Lower leg skin (tissue), 4 donors: Measurements from ENCODE around the gene TK2. TPM values are rescaled to one million over a fixed set of nuclear protein-coding genes. Genes with fewer than 3 reads are reported as not detected.
"Not testable (repeated sequence)": the region's sequence is repeated elsewhere in the genome, so short reads cannot be mapped to it uniquely, and the experiment has no call there.

Source experiments
- DNase-seq, 2 donors: peaks; one replicate each; pipeline ENCODE4 v3.0.0-alpha.2; 2019; ENCODE audit warnings: low spot score in 2 of 2
- H3K4me3 ChIP-seq: fragments of 200-600 bp; sonication (generic); 2 replicates; pipeline ENCODE4 v1.5.1; 2017; ENCODE audit warnings: mild to moderate bottlenecking, low read depth; ENCODE audit not compliant: poor library complexity, severe bottlenecking
- CTCF ChIP-seq, 3 donors: fragments of 450-650 bp; IDR thresholded peaks; one replicate each; pipeline ENCODE4 v1.5.1; 2016; ENCODE audit warnings: antibody characterized with exemption in 3 of 3, mild to moderate bottlenecking in 3 of 3, moderate library complexity in 2 of 3
- POLR2A ChIP-seq, 2 donors: fragments of 450-650 bp; IDR thresholded peaks; one replicate each; pipeline ENCODE4 v1.6.1; 2016 to 2017; ENCODE audit warnings: antibody characterized with exemption in 2 of 2, mild to moderate bottlenecking in 1 of 2, moderate library complexity in 1 of 2
- whole genome bisulfite sequencing, 2 donors: methylation state at CpG; one replicate each; pipeline ENCODE4 v1.1.5; 2018; 5-methylcytosine and 5-hydroxymethylcytosine counted together
- intact Hi-C: fragments of 100-400 bp; cut with DNase I; formaldehyde crosslinking; loops from one replicate; pipeline ENCODE4 v1.15.0; 2023; ENCODE audit warnings: low total_unique reads
- total RNA-seq, 4 donors: library from RNA; depleted of rRNA; stranded (reverse); fragments of >200 nt; gene quantifications; one replicate each; pipeline ENCODE4 v1.1.0, GENCODE V29; 2016

Gene TK2
- total RNA-seq, 4 donors from 2014 or later, result 15.3 to 28.3 (median 22.6) TPM

GRCh38 chr16:66470556-66470955, 79.4 kb downstream of the TK2 start:
- intact Hi-C loops, result loop anchor here (10.0 kb wide), 1 partner anchor 114 kb away; no protein-coding TSS in a partner anchor
- no peak for DNase-seq

DNA sequence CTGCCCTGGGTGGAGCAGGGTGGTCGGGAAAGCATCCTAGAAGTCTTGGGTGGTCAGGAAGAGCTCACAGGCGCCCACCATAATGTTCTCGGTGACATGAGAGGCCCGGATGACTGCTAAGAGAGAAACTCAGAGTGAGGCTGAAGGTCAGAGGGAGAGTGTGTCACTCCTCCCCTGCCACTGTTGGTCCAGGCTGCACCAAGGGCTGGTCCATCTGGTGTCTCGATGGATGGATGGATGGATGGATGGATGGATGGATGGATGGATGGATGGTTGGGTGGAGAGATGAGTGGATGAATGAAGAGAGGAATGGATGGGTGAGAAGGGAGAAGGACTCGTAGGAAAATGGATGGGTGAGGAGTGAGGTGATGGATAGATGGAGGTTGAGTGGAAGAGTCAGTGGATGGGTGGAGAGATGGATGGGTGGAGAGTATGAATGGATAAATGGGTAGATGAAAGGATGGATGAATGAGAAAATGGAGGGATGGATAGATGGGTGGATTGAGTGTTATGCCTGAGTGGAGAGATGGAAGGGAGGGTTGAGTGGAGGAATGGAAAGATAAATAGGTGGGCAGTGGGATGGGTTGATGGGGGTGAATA, 79.9 kb downstream of the TK2 start:
- peak in 1 of 2 donors; percentile 2 for DNase-seq
- TF ChIP-seq POLR2A (IDR thresholded peaks at IDR 0.05) (no peak), CTCF (IDR thresholded peaks at IDR 0.05) (peak in 1 of 3 donors; percentile 13)
- H3K4me3 ChIP-seq, result no peak overlapping the region
- 78 to 85% methylated on average over 6 of the region's 6 CpGs for WGBS, 2 donors
- intact Hi-C loops, result loop anchor here (10.0 kb wide), 1 partner anchor 115 kb away; no protein-coding TSS in a partner anchor

More at GRCh38 chr16:66470556-66470955, 79.4 kb downstream of the TK2 start:
- TF ChIP-seq CTCF (IDR thresholded peaks at IDR 0.05) (no peak), POLR2A (IDR thresholded peaks at IDR 0.05) (no peak)
- no peak overlapping the region for H3K4me3 ChIP-seq
- WGBS, 2 donors, result 54 to 65% methylated on average over 2 of the region's 2 CpGs

- TF ChIP-seq POLR2A (IDR thresholded peaks at IDR 0.05) (no peak), CTCF (IDR thresholded peaks at IDR 0.05) (no peak)
- DNase-seq, result peak in 1 of 2 donors; percentile 68
- no peak overlapping the region for H3K4me3 ChIP-seq
- intact Hi-C loops, result no loop called here
- 94 to 96% methylated on average over 26 of the region's 26 CpGs for WGBS, 2 donors
Observed at GRCh38 chr16:66469291-66469946, 80.5 kb downstream of the TK2 start.

DNA sequence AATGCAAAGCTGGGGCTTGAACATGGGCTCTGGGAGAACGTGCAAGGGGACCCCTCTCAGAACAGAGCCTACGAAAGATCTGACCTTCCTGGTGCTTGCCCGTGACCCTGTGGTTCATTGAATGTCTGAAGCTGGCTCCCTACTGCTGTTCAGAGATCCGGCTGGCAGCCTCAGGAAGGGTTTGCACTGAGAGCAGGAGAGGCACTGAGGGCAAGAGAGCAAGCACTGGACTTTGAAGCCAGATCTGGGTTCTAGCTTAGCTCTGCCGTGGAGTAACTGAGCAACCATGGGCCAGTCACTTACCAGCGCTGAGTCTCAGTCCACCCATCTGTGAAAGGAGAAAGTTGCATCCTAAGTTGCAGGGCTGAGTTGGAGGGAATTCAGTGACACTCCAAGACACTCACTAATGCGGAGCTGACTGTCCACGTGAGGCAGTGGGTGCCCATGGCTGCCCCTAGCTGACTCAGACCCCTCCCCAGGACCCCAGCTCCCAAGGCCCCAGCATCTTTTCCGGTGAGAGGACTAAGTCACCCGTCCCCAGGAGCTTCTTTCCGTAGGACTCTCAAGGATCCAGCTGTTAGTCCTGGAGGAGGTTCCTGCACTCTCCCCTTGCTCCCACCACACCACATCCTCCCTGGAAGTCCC, 81.5 kb downstream of the TK2 start:
- TF ChIP-seq CTCF (IDR thresholded peaks at IDR 0.05) (no peak), POLR2A (IDR thresholded peaks at IDR 0.05) (no peak)
- DNase-seq, result peak in 1 of 2 donors; percentile 52
- intact Hi-C loops, result no loop called here

DNA sequence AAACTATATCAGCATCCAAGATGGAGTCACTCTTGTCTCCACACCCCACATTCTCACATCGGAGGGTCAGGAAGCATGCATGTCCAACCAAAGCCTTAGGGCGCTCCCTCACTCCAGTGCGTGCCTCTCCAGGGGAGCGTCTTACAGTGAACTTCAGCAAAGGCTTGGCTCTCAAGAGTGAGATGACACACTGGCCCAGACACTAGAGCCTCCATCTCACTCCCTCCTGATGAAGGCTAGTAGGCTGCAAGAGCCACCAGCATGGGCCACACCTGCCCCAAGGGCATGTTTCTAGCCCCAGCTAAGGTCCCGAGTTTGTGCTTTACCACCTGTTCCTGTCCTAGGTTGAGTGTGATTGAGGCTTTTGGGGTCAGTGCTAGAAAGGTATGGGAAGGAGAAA, 82.3 kb downstream of the TK2 start:
- 90 to 97% methylated on average over 5 of the region's 5 CpGs for WGBS, 2 donors
- TF ChIP-seq POLR2A (IDR thresholded peaks at IDR 0.05) (no peak), CTCF (IDR thresholded peaks at IDR 0.05) (no peak)
- DNase-seq, result peak in 1 of 2 donors; percentile 54
- intact Hi-C loops, result no loop called here
- no peak overlapping the region for H3K4me3 ChIP-seq

More for the DNA sequence above, 81.5 kb downstream of the TK2 start:
- H3K4me3 ChIP-seq, result no peak overlapping the region
- 86 to 92% methylated on average over 11 of the region's 11 CpGs for whole genome bisulfite sequencing, 2 donors

GRCh38 chr16:66466636-66467035, 83.3 kb downstream of the TK2 start:
- peak in 1 of 2 donors; percentile 43 for DNase-seq
- WGBS, 2 donors, result 94 to 95% methylated on average over 6 of the region's 6 CpGs
- intact Hi-C loops, H3K4me3 ChIP-seq: not testable (repeated sequence)

DNA sequence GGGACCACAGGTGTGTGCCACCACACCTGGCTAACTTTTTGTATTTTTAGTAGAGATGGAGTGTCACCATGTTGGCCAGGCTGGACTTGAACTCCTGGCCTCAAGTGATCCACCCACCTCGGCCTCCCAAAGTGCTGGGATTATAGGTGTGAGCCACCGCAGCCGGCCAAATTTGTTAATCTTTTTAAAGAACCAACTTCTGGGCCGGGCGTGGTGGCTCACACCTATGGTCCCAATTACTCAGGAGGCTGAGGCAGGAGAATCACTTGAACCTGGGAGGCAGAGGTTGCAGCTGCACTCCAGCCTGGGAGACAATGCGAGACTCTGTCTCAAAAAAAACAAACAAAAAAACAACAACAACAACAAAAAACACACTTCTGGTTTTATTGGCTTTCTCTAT, 84.0 kb downstream of the TK2 start:
- intact Hi-C loops, H3K4me3 ChIP-seq: not testable (repeated sequence)
- DNase-seq, result peak in 1 of 2 donors; percentile 73
- 94 to 96% methylated on average over 6 of the region's 6 CpGs for WGBS, 2 donors
